ENCODE measurements around the gene TMEM150C. TPM values are rescaled to one million over a fixed set of nuclear protein-coding genes. Genes with fewer than 3 reads are reported as not detected.

TMEM150C gene
- total and polyA plus RNA-seq, 4 donors: 4.8 to 8.7 (median 5.2) TPM

GRCh38 chr4:82593411-82593810, 31.6 kb upstream of the TMEM150C start:
- Histone ChIP-seq H3K9me3 (ENCODE audit: control insufficient read depth in 4 of 4, low read length in 3 of 4) (no peaks in the 10 kb centered on the region), H3K4me3 (ENCODE audit: low read depth in 1 of 3, low read length in 3 of 3) (no peak overlapping the region), H3K4me1 (ENCODE audit: control insufficient read depth in 4 of 4, insufficient read depth in 4 of 4, low read length in 3 of 4) (no peaks in the 10 kb centered on the region), H3K27ac (ENCODE audit: low read depth in 1 of 2, low read length in 2 of 2) (no peak overlapping the region), H3K27me3 (ENCODE audit: control insufficient read depth in 4 of 4, insufficient read depth in 4 of 4, low read length in 3 of 4) (peaks cover 0 to 4% (median 0%) of the 10 kb centered on the region in 4 donors), H3K36me3 (ENCODE audit: control insufficient read depth in 4 of 4, insufficient read depth in 3 of 4, low read depth in 1 of 4, low read length in 3 of 4) (no peaks in the 10 kb centered on the region), H3K9ac (ENCODE audit: low read depth in 1 of 2, low read length in 2 of 2) (no peak overlapping the region)
- TF ChIP-seq FOXA1 (IDR thresholded peaks at IDR 0.05): no peak
- no peak for TF ChIP-seq ZBTB33 (IDR thresholded peaks at IDR 0.05)
- no peak for TF ChIP-seq GABPA (IDR thresholded peaks at IDR 0.05 in 1 of 2, conservative IDR thresholded peaks at IDR 0.05 in 1 of 2)
- TF ChIP-seq REST (IDR thresholded peaks at IDR 0.05): no peak
- no peak for TF ChIP-seq CTCF (IDR thresholded peaks at IDR 0.05; ENCODE audit: low read depth, low read length, missing input control)
- no peak for TF ChIP-seq RAD21 (IDR thresholded peaks at IDR 0.05)
- TF ChIP-seq TAF1 (conservative IDR thresholded peaks at IDR 0.05): no peak
- no peak for TF ChIP-seq HNF4G (IDR thresholded peaks at IDR 0.05)
- TF ChIP-seq MAX (IDR thresholded peaks at IDR 0.05): no peak
- no peak for TF ChIP-seq SP1 (IDR thresholded peaks at IDR 0.05)
- no peak for TF ChIP-seq YY1 (IDR thresholded peaks at IDR 0.05)
- no peak for TF ChIP-seq HNF4A (conservative IDR thresholded peaks at IDR 0.05)
- TF ChIP-seq EGR1 (IDR thresholded peaks at IDR 0.05; ENCODE audit: low read depth in 2 of 2): no peak
- no peak for TF ChIP-seq NR2F2 (IDR thresholded peaks at IDR 0.05)
- no peak for TF ChIP-seq ATF3 (IDR thresholded peaks at IDR 0.05)
- TF ChIP-seq FOXA2 (IDR thresholded peaks at IDR 0.05): no peak
- TF ChIP-seq RXRA (IDR thresholded peaks at IDR 0.05): no peak
- WGBS: 63% methylated on average over 5 of the region's 5 CpGs
- no peak for DNase-seq (ENCODE audit: low spot score)

- no peak overlapping the region for H3K9ac ChIP-seq (ENCODE audit: low read depth in 1 of 2, low read length in 2 of 2)
- 96% methylated on average over 3 of the region's 3 CpGs for WGBS
- H3K9me3 ChIP-seq (ENCODE audit: control insufficient read depth in 4 of 4, low read length in 3 of 4): no peaks in the 10 kb centered on the region
- no peak overlapping the region for H3K27ac ChIP-seq (ENCODE audit: low read depth in 1 of 2, low read length in 2 of 2)
- H3K4me1 ChIP-seq (ENCODE audit: control insufficient read depth in 4 of 4, insufficient read depth in 4 of 4, low read length in 3 of 4): no peaks in the 10 kb centered on the region
- H3K4me3 ChIP-seq (ENCODE audit: low read depth in 1 of 3, low read length in 3 of 3): no peak overlapping the region
- no peak for DNase-seq (ENCODE audit: low spot score)
- peaks cover 0 to 4% (median 0%) of the 10 kb centered on the region in 4 donors for H3K27me3 ChIP-seq (ENCODE audit: control insufficient read depth in 4 of 4, insufficient read depth in 4 of 4, low read length in 3 of 4)
- no peaks in the 10 kb centered on the region for H3K36me3 ChIP-seq (ENCODE audit: control insufficient read depth in 4 of 4, insufficient read depth in 3 of 4, low read depth in 1 of 4, low read length in 3 of 4)
- TF ChIP-seq HNF4A (conservative IDR thresholded peaks at IDR 0.05) (no peak), HNF4G (IDR thresholded peaks at IDR 0.05) (no peak), MAX (IDR thresholded peaks at IDR 0.05) (no peak), YY1 (IDR thresholded peaks at IDR 0.05) (no peak), ATF3 (IDR thresholded peaks at IDR 0.05) (no peak)
Observed at GRCh38 chr4:82592639-82593038, 30.9 kb upstream of the TMEM150C start.

Measured in liver (tissue), 9 donors.